ENCODE results near the gene PRCP.

Gene PRCP

GRCh38 chr11:82794490-82794889 lies 105.7 kb downstream of the PRCP start:
- Histone ChIP-seq H3K36me3 (ENCODE audit: low read length) (no peaks in the 10 kb centered on the region), H3K4me3 (ENCODE audit: insufficient read depth, low read length, poor library complexity, severe bottlenecking) (no peak overlapping the region), H3K9ac (ENCODE audit: low read length) (no peak overlapping the region), H2AFZ (ENCODE audit: low read depth, low read length, severe bottlenecking) (no peak overlapping the region), H3F3A (ENCODE audit: insufficient read depth) (no peaks in the 10 kb centered on the region), H3K4me2 (ENCODE audit: low read depth, low read length, poor library complexity, severe bottlenecking) (no peak overlapping the region), H3K27ac (ENCODE audit: low read depth, low read length) (no peak overlapping the region), H3K79me2 (ENCODE audit: insufficient read depth, low read length) (no peaks in the 10 kb centered on the region), H4K20me1 (ENCODE audit: low read depth, low read length) (no peaks in the 10 kb centered on the region), H3K9me3 (ENCODE audit: insufficient read depth, low read length) (no peaks in the 10 kb centered on the region), H3K27me3 (ENCODE audit: low read length) (no peaks in the 10 kb centered on the region), H3K9me2 (replicated peaks; ENCODE audit: insufficient read depth, low read length) (no peaks in the 10 kb centered on the region)
- TF ChIP-seq EZH2phosphoT487 (conservative IDR thresholded peaks at IDR 0.05; ENCODE audit: low read length) (no peak), CTCF (IDR thresholded peaks at IDR 0.05; ENCODE audit: insufficient read depth, low read length, poor library complexity, severe bottlenecking) (no peak)

- Histone ChIP-seq H3K27me3 (ENCODE audit: low read length) (no peaks in the 10 kb centered on the region), H3F3A (ENCODE audit: insufficient read depth) (no peaks in the 10 kb centered on the region), H4K20me1 (ENCODE audit: low read depth, low read length) (no peaks in the 10 kb centered on the region), H3K27ac (ENCODE audit: low read depth, low read length) (no peak overlapping the region), H2AFZ (ENCODE audit: low read depth, low read length, severe bottlenecking) (no peak overlapping the region), H3K9ac (ENCODE audit: low read length) (no peak overlapping the region), H3K9me3 (ENCODE audit: insufficient read depth, low read length) (no peaks in the 10 kb centered on the region), H3K4me2 (ENCODE audit: low read depth, low read length, poor library complexity, severe bottlenecking) (no peak overlapping the region), H3K4me3 (ENCODE audit: insufficient read depth, low read length, poor library complexity, severe bottlenecking) (no peak overlapping the region), H3K9me2 (replicated peaks; ENCODE audit: insufficient read depth, low read length) (no peaks in the 10 kb centered on the region), H3K79me2 (ENCODE audit: insufficient read depth, low read length) (no peaks in the 10 kb centered on the region), H3K36me3 (ENCODE audit: low read length) (no peaks in the 10 kb centered on the region)
- no peak for TF ChIP-seq CTCF (IDR thresholded peaks at IDR 0.05; ENCODE audit: insufficient read depth, low read length, poor library complexity, severe bottlenecking)
- no peak for TF ChIP-seq EZH2phosphoT487 (conservative IDR thresholded peaks at IDR 0.05; ENCODE audit: low read length)
Measured at GRCh38 chr11:82792822-82793569, 107.2 kb downstream of the PRCP start.

- no peak for TF ChIP-seq CTCF (IDR thresholded peaks at IDR 0.05; ENCODE audit: insufficient read depth, low read length, poor library complexity, severe bottlenecking)
- TF ChIP-seq EZH2phosphoT487 (conservative IDR thresholded peaks at IDR 0.05; ENCODE audit: low read length): no peak
- Histone ChIP-seq H3K27ac (ENCODE audit: low read depth, low read length) (no peak overlapping the region), H3K9ac (ENCODE audit: low read length) (no peak overlapping the region), H3K4me2 (ENCODE audit: low read depth, low read length, poor library complexity, severe bottlenecking) (no peak overlapping the region), H3K27me3 (ENCODE audit: low read length) (no peaks in the 10 kb centered on the region), H3K9me2 (replicated peaks; ENCODE audit: insufficient read depth, low read length) (no peaks in the 10 kb centered on the region), H3F3A (ENCODE audit: insufficient read depth) (no peaks in the 10 kb centered on the region), H3K79me2 (ENCODE audit: insufficient read depth, low read length) (no peaks in the 10 kb centered on the region), H3K9me3 (ENCODE audit: insufficient read depth, low read length) (no peaks in the 10 kb centered on the region), H2AFZ (ENCODE audit: low read depth, low read length, severe bottlenecking) (no peak overlapping the region), H3K4me3 (ENCODE audit: insufficient read depth, low read length, poor library complexity, severe bottlenecking) (no peak overlapping the region), H3K36me3 (ENCODE audit: low read length) (no peaks in the 10 kb centered on the region), H4K20me1 (ENCODE audit: low read depth, low read length) (no peaks in the 10 kb centered on the region)
Measured at GRCh38 chr11:82792319-82792718, 107.9 kb downstream of the PRCP start.
